ENCODE data around the gene ANG.

The ANG gene

GRCh38 chr14:20679907-20680306, 8.7 kb upstream of the ANG start:
- no peak for DNase-seq

GRCh38 chr14:20680363-20680762, 8.2 kb upstream of the ANG start:
- DNase-seq: no peak

DNA sequence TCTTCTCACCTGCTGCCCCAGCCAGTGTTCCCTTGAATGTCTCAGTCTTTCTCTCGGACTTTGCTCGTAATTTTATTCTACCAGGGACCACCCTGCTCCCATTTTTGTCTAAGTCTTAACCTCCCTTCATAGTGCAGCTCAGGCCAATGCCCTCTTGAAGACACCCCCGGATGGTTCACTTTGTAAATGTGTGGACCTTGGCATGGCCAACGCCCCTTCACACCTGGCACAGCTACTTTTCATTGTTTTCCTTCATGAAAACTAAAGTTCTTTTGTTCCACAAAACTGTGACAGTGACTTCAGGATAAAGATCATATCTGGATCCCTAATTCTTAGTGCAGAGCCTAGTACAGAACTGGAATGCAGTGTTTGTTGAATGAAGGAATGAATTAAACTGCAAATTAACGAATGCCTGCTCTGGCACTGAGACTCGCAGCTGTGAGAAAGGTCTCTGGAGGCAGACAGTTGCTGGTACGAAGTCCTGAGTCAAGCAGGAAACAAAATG, 7.7 kb upstream of the ANG start:
- no peak for DNase-seq

DNA sequence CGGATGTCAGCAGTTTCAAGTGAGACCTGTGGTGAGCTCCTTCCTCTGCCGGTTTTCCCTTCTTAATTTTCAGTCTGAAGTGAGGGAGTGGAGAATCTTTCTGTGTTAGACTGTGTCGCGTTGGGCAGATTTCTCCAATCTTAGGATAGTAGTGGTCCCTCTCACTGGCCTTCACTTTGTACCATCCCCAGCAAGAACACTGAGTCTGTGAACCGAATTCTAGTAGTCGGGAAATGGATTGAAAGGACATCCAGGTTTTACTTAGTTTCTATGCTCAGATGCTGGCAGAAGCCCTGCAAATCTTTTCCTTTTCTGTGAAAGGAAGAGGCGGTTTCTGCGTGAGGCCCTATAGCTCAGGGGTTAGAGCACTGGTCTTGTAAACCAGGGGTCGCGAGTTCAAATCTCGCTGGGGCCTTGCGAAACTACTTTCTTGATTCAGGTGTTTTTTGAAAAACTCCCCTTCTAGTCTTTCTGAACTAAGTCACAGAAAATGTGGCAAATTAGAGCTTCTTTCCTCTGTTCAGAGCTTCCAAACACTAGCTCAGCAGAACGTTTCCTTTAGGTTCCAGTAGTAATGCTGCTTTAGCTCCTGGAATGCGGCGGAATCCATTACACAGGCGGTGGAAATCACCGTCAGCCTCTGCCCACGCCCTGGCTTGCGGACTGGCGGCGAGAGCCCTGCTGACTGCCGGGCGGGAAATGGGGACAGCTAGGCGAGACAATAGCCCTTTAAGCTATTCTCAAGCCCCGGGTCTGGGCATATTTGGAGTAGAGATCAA, 7.0 kb upstream of the ANG start:
- DNase-seq: peak; percentile 70

DNA sequence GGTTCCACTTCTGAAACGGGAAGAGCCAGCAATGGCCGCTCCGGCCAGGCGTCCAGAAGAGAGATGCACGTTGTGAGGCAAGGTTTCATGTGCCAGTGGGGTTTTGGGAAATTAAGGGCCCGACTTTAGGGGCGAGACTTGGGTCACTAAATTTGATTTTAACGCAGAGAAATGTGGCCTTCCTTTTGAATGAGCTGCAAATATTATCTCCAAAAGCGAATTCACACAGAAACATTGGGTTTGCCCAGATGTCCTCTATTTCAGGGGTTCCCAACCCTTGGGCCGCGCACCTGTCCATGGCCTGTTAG, 6.5 kb upstream of the ANG start:
- no peak for DNase-seq

DNA sequence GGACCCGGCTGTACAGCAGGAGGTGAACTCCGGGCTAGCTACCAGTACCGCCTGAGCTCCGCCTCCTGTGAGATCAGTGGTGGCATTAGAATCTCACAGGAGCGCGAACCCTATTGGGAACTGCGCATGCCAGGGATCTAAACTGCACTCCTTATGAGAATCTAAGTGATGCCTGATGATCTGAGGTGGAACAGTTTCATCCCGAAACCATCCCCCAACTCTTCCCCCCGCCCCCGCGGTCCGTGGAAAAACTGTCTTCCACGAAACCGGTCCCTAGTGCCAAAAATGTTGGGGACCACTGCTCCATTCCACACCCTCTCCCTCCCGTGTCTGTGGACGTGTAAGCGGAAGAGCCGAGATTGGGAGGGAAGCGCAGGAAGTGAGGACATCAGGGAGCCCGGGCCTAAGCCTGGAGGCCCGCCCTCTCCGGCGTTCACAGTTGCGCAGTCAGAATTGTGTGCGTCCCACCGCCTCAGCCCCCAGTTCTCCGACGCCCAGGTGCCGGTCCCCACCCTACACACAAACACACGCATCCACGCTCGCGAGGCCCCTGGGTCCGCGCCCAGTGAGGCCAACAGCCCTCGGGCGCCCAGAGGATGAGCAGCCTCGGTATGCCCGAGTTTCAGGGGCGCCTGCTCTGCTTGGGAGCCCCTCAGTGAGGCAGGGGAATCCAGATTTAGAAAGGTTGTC, 6.0 kb upstream of the ANG start:
- peak; percentile 72 for DNase-seq

DNA sequence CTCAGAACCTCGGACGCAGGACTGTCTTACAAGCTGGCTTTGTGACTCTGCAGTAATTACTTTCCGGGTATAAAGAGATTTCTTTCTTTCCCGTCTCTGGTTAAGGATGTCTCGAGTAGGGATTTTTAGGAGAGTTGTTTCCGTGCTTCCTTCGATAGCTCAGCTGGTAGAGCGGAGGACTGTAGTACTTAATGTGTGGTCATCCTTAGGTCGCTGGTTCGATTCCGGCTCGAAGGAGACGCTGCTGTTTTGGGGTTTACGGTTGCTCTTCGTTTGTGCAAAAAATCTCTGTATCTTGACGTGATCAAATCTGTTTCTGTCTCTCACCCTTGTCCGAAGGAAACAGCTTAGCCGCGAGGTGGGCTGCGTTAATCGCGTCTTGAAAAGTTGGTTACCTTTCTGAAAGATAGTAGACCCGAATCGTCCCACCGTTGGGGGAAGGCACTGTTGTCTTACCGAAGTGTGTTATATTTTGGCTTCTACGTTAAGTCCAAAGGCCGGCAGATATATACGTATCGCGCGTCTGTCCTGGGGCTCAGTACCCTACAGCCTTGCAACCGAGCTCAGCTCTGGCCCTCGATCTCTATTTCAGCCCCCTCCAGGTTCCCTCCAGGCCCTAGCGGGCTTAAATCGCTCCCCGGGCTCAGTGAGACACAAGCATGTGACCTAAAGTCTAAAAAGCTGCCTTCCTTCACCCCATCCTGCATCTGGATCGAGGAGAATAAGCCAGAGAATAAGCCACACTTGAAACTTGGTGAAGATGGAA, 5.3 kb upstream of the ANG start:
- peak; percentile 67 for DNase-seq

DNA sequence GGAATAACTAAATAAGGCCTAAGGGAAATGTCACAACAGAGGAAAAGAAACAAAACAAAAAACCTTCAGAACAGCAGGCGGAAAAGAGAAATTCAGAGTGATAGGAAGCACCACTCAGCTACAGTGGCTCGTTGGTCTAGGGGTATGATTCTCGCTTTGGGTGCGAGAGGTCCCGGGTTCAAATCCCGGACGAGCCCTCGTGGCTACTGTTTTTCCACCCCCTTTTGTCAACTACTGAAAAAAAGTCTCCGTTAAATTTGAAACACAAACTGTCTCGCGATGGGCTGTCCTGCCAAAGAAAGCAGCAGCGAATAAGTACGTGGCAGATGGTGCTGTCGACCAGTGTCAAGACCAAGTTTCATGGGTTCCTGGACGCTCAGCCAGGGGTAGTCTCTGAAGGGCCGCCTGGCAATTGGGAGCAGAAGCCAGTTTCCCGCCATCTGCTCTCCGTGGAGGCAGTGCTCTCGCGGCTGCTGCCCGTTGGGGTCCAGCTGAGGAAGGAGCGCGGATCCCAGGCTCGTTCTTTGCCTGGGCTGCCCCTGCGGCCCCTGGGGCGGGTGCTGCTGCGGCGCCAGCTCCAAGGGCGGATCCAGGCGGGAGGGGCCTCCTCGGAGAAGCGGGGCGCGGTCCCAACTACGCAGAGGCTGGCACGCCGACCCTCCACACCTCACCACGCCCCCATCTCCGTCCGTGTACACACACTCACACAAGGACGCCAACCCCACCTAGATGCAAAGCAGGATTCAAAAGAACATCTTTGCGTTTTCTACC, 4.5 kb upstream of the ANG start, which contains the start of gene RNASE4:
RNASE4 (plus strand) TSS at position 670 of the 771 bp plus-strand sequence. CDS start 14,812 bp downstream, outside the sequence.
- DNase-seq: peak; percentile 60

- no peak for DNase-seq
These were observed 3.7 kb upstream of the ANG start for GRCh38 chr14:20684662-20685456.

DNA sequence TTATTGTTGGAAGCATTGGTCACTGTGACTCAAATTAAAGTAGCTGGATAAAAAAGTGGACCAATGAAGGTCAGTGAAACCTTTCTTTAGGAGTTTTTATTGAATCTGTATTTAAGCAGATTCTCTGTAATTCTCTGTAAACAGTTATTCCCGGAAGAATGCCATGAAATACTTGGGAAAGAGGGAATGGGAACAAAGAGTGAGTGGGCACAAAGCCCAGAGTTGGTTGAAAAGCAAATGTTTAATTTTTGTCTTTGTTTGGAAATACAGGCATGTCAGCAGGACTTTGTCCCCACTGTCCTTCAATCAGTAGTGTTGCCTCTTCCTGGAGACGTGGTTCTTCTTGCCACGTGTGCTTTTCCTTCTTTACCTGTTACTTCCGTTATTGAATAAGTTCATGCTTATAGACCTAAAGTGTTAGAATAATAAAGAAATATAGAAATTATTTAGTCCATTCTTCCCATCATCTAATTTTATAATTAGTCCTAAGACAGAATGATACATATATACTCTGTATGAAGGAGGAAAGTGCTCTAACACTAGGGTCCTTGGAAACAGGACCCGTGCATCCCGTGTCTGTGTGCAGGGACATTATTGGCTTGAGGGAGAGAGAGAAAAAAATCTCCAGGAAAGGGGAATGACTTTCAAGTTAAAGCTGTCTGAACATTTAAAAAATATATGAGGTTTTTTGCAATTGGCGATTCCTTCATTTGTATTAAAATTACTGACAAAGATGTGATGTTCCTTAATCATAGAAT, 2.0 kb upstream of the ANG start:
- no peak for DNase-seq

GRCh38 chr14:20687362-20688166, 1.0 kb upstream of the ANG start:
- DNase-seq: peak; percentile 2

DNA sequence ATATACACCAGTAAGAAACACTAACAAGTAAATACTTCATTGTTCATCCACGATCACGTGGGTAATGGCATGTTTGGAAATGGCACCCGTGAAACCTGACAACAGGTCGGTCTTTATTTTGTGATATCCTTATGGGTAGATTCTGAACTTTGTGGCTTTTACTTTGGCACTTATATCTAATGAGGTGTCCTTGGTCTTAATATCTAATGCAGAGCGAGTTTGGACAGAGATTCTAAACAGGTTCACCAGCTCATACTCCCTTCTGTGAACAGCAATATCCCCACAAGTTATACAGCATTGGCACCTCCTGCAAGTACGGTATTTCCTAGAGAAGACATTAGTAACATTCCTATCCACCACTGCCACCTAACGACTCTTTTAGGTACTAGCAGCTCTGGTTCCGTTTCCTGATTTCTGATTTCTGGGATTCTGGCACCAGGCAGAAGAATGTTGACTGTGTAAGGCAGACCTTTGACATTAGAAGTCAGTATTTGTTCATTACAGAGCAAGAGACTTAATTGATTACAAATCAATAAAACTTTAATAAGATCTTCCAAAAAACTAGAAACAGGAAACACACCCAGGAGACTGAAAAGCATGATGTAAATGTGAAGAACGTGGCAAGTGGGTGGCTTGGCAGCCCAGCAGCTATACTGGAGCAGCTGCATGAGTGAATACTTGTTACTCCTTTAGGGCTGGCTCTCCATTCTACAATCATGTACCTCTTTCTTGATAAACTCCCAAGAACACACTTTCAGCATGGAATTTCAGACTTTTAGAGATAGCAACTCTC, 2.5 kb downstream of the ANG start:
- DNase-seq: peak; percentile 55

DNA sequence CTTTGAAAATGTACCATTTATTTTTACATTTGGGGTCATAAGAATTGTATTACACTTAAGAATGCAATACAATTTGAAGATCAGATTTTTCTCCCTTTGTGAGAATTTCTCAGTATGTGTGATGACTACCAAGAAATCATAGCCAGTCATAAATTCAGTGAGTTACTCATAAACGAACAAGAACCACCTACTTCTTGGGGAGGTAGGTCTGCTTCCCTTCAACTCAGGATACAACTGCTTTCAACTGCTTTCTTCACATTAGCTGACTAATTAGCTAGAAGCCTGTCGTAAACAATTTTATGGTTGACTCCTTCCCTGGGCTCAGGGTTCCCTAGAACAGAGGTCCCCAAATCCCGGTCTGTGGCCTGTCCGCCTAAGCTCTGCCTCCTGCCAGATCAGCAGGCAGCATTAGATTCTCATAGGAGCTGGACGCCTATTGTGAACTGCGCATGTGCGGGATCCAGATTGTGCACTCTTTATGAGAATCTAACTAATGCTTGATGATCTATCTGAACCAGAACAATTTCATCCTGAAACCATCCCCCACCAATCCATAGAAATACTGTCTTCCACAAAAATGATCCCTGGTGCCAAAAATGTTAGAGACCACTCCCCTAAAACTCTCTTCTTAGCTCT, 3.7 kb downstream of the ANG start:
- DNase-seq: no peak

DNA sequence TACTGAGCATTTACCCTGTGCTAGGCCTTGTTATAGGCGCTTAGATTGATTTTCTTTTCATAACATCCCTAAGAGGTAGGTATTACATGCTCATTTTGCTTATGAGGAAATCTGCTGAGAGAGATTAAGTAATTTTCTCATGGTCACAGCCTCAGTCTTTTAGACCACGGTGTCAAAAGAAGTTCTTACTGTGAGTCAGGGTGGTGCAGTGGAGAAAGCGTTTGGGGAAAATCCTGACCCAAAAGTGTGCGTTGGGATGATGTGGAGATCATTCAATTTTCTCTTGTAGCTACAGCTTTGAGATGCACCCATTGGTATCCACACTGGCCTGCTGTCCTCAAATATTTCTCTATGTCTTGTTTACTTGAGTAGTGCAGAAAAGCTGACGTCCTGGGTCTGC, 8.2 kb downstream of the ANG start:
- DNase-seq: no peak

DNA sequence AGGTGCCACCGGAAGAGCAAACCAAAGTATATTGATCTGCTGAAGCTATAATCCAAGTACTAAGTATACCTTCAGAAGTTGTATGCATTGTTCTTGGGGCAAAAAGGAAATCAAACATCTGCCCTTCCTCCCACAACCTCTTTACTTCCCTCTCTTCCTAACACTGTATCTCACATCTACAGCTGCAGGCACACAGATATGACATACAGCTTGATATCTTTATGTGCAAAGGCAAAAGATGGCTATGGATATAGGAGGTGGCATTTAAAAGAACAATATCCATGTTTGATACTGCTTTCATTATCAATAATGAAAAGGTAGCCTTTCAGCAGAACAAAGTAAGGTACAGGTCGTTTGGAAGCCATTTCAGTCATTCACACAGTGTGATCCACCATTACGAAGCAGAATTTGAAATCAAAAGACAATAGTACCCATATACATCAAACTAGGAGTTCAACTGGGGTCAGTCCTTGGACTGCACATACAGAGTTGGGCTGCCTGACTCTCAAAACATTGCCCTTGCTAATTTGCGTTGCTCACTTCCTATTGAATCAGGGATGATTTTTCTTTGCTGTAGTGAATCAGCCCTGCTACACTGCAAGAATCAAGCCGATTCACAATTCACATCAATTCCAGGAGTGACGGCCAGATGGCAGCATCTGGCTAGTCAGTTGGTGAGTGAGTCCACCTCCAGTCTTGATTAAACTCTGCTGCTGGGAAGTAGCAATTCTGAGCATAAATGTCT, 8.9 kb downstream of the ANG start:
- DNase-seq: peak; percentile 55

- DNase-seq: no peak
These were observed 9.4 kb downstream of the ANG start for GRCh38 chr14:20698018-20698329.

- DNase-seq: no peak
These were observed 10.4 kb downstream of the ANG start for GRCh38 chr14:20698934-20699333.

DNA sequence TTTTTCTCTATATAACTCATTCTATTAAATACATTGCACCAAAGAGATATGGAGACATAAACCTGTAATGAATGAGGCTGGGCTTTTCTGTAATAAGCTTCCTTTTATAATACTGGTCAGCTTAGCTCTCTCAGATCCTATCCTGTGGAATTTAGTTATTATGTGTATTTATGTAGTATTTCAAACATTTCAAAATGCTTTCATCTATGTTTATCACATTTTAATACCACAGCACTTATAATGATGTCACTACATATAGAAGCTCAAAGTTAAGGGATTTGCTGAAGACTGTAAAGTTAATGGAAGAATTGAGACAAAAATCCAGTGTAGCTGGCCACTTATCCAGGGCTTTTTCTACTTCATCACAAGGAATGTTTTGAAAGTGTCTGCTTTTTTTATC, 11.4 kb downstream of the ANG start:
- DNase-seq: no peak
